OCI-LY7 (cell line): ENCODE results near the gene PKN2. TPM values are rescaled to one million over a fixed set of nuclear protein-coding genes. Genes with fewer than 3 reads are reported as not detected.

Experiments used
- BruUV-seq: library from RNA; stranded (reverse); fragments of 400-500 nt; replicated peaks from 2 replicates; lab custom pipeline; 2021; lab: Mats Ljungman, UMichigan
- CTCF ChIA-PET: fragments of 300-600 bp; sonication (Branson Sonifier 250); formaldehyde crosslinking; loops from one replicate; lab custom pipeline; 2022; ENCODE audit warnings: antibody characterized with exemption; ENCODE audit not compliant: unreplicated experiment; lab: Charles Lee
- POLR2A ChIA-PET: fragments of 300-600 bp; sonication (Branson Sonifier 250); formaldehyde crosslinking; loops from one replicate; lab custom pipeline; 2022; ENCODE audit warnings: antibody characterized with exemption; lab: Charles Lee
- DNase-seq: peaks from one replicate; pipeline ENCODE4 v3.0.0-alpha.2; 2015; ENCODE audit warnings: low spot score
- H2AFZ ChIP-seq: fragments of 200-600 bp; sonication (generic), shearing (Covaris generic); 2 replicates; pipeline ENCODE4 v1.6.1; 2014; ENCODE audit warnings: mild to moderate bottlenecking, antibody characterized with exemption, low read length, moderate library complexity
- H3K27ac ChIP-seq: fragments of 200-600 bp; sonication (generic); 2 replicates; pipeline ENCODE4 v1.5.1; 2014; ENCODE audit warnings: mixed run types, low read depth, mild to moderate bottlenecking, moderate library complexity, low read length, inconsistent platforms; ENCODE audit not compliant: poor library complexity, severe bottlenecking
- H3K36me3 ChIP-seq: fragments of 200-600 bp; sonication (generic); 2 replicates; pipeline ENCODE4 v1.6.1; 2014; ENCODE audit warnings: mild to moderate bottlenecking, antibody characterized with exemption, low read length, moderate library complexity, mixed read lengths; ENCODE audit not compliant: insufficient read depth
- H3K4me1 ChIP-seq: fragments of 200-600 bp; sonication (generic); 2 replicates; pipeline ENCODE4 v1.5.1; 2014; ENCODE audit warnings: mild to moderate bottlenecking, low read length; ENCODE audit not compliant: insufficient read depth, poor library complexity, severe bottlenecking
- H3K4me2 ChIP-seq: fragments of 200-600 bp; sonication (generic); 2 replicates; pipeline ENCODE4 v1.6.1; 2014; ENCODE audit warnings: mild to moderate bottlenecking, low read length
- H3K4me3 ChIP-seq: fragments of 200-600 bp; sonication (generic); 2 replicates; pipeline ENCODE4 v1.5.1; 2014; ENCODE audit warnings: mild to moderate bottlenecking, low read depth, low read length; ENCODE audit not compliant: poor library complexity, severe bottlenecking
- H3K79me2 ChIP-seq: fragments of 200-600 bp; sonication (generic); 2 replicates; pipeline ENCODE4 v1.6.1; 2016; ENCODE audit warnings: low read depth, mild to moderate bottlenecking, low read length, moderate library complexity, mixed read lengths; ENCODE audit not compliant: insufficient read depth
- H3K9me2 ChIP-seq: fragments of 200-600 bp; sonication (generic); 2 replicates; pipeline ENCODE4 v1.6.1; 2016; ENCODE audit warnings: mild to moderate bottlenecking, low read length, mixed read lengths; ENCODE audit not compliant: insufficient read depth
- H3K9me3 ChIP-seq: fragments of 200-600 bp; sonication (generic); 2 replicates; pipeline ENCODE4 v1.6.1; 2014; ENCODE audit warnings: mild to moderate bottlenecking, mixed run types, low read length, mixed read lengths
- H4K20me1 ChIP-seq: fragments of 200-600 bp; sonication (generic); 2 replicates; pipeline ENCODE4 v1.6.1; 2014; ENCODE audit warnings: mild to moderate bottlenecking, antibody characterized with exemption, low read length, moderate library complexity, mixed read lengths; ENCODE audit not compliant: insufficient read depth
- EZH2phosphoT487 ChIP-seq: fragments of 200-600 bp; sonication (generic); IDR thresholded peaks from 2 replicates; pipeline ENCODE4 v1.6.1; 2018; ENCODE audit warnings: low read depth, borderline replicate concordance, mild to moderate bottlenecking, mixed run types, antibody characterized with exemption, low read length, moderate library complexity, mixed read lengths
- intact Hi-C: fragments of 100-400 bp; cut with micrococcal nuclease; formaldehyde crosslinking; loops from one replicate; pipeline ENCODE4 v1.10.0; 2022; ENCODE audit not compliant: unreplicated experiment
- total RNA-seq, 2 experiments: library from RNA; depleted of rRNA in 1 of 2; stranded (reverse); fragments of >200 nt in 1 of 2; shearing (Covaris generic) in 1 of 2; gene quantifications; 2 replicates each; pipeline ENCODE4 v1.2.3, GENCODE V29; 2014 to 2022
- TF ChIP-seq, protein P1 (sequence below): fragments of 200-600 bp; sonication (generic); conservative IDR thresholded peaks from 2 replicates; pipeline ENCODE4 v1.5.1; 2014; ENCODE audit warnings: mild to moderate bottlenecking, antibody characterized with exemption, low read length, moderate library complexity, mixed read lengths

Gene PKN2
- total RNA-seq, 2 experiments from 2014 or later, result 22.3 to 28.2 TPM

DNA sequence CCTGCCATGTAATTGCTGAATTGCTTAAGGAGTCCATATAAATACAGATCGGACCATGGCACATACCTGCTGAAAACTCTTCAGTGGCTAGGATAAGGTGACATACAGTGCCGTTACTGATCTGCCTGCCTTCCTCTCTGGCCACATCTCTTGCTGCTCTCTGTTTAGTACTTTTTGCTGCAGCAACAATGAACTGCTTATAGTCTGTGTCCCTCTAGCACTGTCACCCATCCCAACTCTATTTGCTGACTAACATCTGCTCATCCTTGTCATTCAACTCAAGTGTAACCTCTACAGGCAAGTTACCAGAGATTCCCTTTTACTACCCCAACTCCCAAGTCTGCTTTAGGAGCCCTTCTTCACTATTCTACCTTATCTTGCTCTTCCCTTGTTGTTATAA lies 141.6 kb downstream of the PKN2 start:
- TF ChIP-seq, protein P1, sequence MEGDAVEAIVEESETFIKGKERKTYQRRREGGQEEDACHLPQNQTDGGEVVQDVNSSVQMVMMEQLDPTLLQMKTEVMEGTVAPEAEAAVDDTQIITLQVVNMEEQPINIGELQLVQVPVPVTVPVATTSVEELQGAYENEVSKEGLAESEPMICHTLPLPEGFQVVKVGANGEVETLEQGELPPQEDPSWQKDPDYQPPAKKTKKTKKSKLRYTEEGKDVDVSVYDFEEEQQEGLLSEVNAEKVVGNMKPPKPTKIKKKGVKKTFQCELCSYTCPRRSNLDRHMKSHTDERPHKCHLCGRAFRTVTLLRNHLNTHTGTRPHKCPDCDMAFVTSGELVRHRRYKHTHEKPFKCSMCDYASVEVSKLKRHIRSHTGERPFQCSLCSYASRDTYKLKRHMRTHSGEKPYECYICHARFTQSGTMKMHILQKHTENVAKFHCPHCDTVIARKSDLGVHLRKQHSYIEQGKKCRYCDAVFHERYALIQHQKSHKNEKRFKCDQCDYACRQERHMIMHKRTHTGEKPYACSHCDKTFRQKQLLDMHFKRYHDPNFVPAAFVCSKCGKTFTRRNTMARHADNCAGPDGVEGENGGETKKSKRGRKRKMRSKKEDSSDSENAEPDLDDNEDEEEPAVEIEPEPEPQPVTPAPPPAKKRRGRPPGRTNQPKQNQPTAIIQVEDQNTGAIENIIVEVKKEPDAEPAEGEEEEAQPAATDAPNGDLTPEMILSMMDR, result no peak
- no peak for TF ChIP-seq EZH2phosphoT487
- Histone ChIP-seq H3K4me3 (no peak overlapping the region), H4K20me1 (no peaks in the 10 kb centered on the region), H3K27ac (no peak overlapping the region), H3K9me3 (no peaks in the 10 kb centered on the region), H2AFZ (no peak overlapping the region), H3K4me2 (no peak overlapping the region), H3K4me1 (no peaks in the 10 kb centered on the region), H3K79me2 (no peaks in the 10 kb centered on the region), H3K9me2 (no peaks in the 10 kb centered on the region), H3K36me3 (peaks cover 36% of the 10 kb centered on the region; the same call in 1 of the 2 replicates)
- DNase-seq, result no peak
- BruUV-seq, result no TSS peak
- ChIA-PET POLR2A (no interaction called here), CTCF (no interaction called here)
- intact Hi-C loops, result no loop called here

DNA sequence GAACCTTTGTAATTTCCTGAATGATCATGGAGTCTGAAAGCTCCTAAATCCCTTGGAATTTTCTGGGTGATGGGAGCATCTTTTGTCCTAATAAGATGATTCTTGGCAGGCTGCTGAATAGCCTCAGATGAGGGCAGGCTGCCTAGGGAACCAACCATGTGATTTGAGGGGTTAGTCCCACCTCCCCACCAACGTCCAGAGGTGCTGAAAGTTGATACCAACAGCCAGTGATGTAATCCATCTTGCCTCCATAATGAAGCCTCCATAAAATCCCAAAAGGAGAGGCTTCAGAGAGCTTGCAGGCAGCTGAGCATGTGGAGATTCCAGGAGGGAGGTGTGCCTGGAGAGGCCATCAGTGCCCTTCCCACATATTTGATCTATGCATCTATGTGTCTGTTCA lies 163.6 kb downstream of the PKN2 start:
- Histone ChIP-seq H2AFZ (no peak overlapping the region), H3K4me3 (no peak overlapping the region), H3K27ac (no peak overlapping the region), H4K20me1 (no peaks in the 10 kb centered on the region), H3K36me3 (peaks cover 22% of the 10 kb centered on the region; the same call in 1 of the 2 replicates), H3K9me3 (no peaks in the 10 kb centered on the region), H3K79me2 (no peaks in the 10 kb centered on the region), H3K4me2 (no peak overlapping the region), H3K9me2 (no peaks in the 10 kb centered on the region), H3K4me1 (no peaks in the 10 kb centered on the region)
- no peak for DNase-seq
- intact Hi-C loops, result no loop called here
- BruUV-seq, result no TSS peak
- ChIA-PET CTCF (no interaction called here), POLR2A (no interaction called here)
- TF ChIP-seq EZH2phosphoT487, result no peak
- TF ChIP-seq, protein P1, result no peak

DNA sequence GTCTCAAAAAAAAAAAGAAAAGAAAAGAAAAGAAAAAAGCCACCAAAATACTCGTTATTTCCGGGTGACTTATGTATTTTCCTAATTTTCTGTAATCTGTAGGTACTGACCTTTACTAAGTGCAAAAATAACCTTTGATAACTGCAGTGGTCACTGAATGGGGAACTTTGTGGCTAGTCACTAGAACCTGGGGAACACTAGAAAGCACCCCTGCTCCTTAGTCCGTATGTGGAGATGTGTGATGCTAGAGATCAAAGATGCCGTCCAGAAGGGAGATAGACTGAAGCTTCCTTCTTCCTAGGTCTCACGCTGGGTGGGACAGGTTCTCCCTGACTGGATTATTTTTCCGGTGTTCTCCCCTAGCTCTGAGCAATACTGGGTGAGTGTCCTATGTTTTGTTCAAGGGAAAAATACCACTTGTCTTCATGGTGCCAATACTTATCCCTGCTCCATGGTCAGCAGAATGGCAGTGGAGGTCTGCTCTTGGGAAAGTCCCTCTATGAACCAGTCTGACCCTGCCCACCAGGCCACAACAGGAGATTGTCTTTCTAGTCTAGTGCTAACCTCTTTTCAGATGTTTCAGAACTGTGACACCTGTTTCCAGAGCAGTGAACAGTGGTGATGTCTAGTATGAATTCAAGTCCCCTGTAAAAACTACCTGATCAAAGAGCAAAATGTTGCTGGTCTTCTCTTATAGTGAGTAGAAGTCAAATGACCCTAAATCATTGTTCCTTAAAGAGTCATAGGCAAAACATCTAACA lies 167.4 kb downstream of the PKN2 start:
- H3K79me2 ChIP-seq, result no peaks in the 10 kb centered on the region
- H3K9me3 ChIP-seq, result no peaks in the 10 kb centered on the region
- TF ChIP-seq, protein P1, result no peak
- no peak for TF ChIP-seq EZH2phosphoT487
- no peaks in the 10 kb centered on the region for H4K20me1 ChIP-seq
- peaks cover 55% of the 10 kb centered on the region for H3K36me3 ChIP-seq
- POLR2A ChIA-PET, result interaction anchor here (0.6 to 1.6 kb wide), 2 partner anchors 21 to 83 kb away, joined by 3 to 6 read pairs; no protein-coding TSS in a partner anchor
- H2AFZ ChIP-seq, result no peak overlapping the region
- H3K9me2 ChIP-seq, result no peaks in the 10 kb centered on the region
- no peaks in the 10 kb centered on the region for H3K4me1 ChIP-seq
- BruUV-seq, result no TSS peak
- CTCF ChIA-PET, result no interaction called here
- intact Hi-C loops, result no loop called here
- no peak overlapping the region for H3K4me2 ChIP-seq
- no peak for DNase-seq
- H3K4me3 ChIP-seq, result no peak overlapping the region
- no peak overlapping the region for H3K27ac ChIP-seq
